ENCODE data around the gene LEFTY1. TPM values are rescaled to one million over a fixed set of nuclear protein-coding genes. Genes with fewer than 3 reads are reported as not detected.
"Not testable (repeated sequence)": the region's sequence is repeated elsewhere in the genome, so short reads cannot be mapped to it uniquely, and the experiment has no call there.

LEFTY1 gene, protein sequence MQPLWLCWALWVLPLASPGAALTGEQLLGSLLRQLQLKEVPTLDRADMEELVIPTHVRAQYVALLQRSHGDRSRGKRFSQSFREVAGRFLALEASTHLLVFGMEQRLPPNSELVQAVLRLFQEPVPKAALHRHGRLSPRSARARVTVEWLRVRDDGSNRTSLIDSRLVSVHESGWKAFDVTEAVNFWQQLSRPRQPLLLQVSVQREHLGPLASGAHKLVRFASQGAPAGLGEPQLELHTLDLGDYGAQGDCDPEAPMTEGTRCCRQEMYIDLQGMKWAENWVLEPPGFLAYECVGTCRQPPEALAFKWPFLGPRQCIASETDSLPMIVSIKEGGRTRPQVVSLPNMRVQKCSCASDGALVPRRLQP
- total RNA-seq: 0.52 TPM

DNA sequence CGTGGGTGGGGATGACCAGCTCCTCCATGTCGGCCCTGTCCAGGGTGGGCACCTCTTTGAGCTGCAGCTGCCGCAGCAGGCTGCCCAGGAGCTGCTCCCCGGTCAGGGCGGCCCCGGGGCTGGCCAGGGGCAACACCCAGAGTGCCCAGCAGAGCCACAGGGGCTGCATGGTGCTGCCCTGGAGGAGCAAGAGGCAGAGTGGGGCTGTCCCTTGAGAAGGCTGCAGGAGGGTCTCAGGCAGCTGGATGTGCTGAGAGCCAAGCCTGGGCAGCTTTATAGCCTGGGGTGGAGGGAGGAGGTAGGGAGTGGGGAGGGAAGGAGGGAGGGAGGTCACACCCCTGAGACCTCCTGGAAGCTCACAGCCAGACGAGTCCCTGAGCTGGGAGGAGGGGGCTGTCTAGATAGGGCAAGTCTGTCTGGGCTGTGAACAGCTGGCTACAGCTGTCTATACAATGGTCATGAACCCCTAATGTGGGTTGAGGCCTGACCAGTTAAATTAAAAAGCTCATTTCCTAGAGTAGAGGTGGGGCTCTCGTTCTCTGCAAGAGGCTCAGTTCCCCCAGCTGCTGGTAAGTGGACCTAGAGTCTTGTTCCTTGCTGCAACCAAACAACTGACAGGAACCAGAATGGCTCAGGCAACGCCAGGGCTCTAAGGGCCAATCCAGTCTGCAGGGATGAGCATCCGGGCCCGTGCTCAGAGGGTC is at the start of gene LEFTY1:
Gene LEFTY1, minus strand, starts transcription at position 249 of the 704 bp plus-strand sequence. Its CDS starts 80 bp downstream, at position 169.
- H3K36me3 ChIP-seq (ENCODE audit: control insufficient read depth in 3 of 3, insufficient read depth in 3 of 3, low read length in 3 of 3): no peaks in the 10 kb centered on the region
- no peak within 1 kb of the TSS for H3K9ac ChIP-seq (ENCODE audit: low read depth in 1 of 3, low read length in 3 of 3)
- H3K9me3 ChIP-seq (ENCODE audit: control insufficient read depth in 3 of 3, low read length in 3 of 3): no peaks in the 10 kb centered on the region
- no peaks in the 10 kb centered on the region for H3K4me1 ChIP-seq (ENCODE audit: control insufficient read depth in 3 of 3, insufficient read depth in 3 of 3, low read length in 3 of 3)
- H3K27me3 ChIP-seq (ENCODE audit: control insufficient read depth in 3 of 3, insufficient read depth in 3 of 3, low read length in 3 of 3): peaks cover 0 to 4% (median 3%) of the 10 kb centered on the region in 3 donors
- H3K4me3 ChIP-seq (ENCODE audit: low read length in 3 of 3): no peak within 1 kb of the TSS
- H3K27ac ChIP-seq (ENCODE audit: low read depth, low read length): no peak within 1 kb of the TSS

DNA sequence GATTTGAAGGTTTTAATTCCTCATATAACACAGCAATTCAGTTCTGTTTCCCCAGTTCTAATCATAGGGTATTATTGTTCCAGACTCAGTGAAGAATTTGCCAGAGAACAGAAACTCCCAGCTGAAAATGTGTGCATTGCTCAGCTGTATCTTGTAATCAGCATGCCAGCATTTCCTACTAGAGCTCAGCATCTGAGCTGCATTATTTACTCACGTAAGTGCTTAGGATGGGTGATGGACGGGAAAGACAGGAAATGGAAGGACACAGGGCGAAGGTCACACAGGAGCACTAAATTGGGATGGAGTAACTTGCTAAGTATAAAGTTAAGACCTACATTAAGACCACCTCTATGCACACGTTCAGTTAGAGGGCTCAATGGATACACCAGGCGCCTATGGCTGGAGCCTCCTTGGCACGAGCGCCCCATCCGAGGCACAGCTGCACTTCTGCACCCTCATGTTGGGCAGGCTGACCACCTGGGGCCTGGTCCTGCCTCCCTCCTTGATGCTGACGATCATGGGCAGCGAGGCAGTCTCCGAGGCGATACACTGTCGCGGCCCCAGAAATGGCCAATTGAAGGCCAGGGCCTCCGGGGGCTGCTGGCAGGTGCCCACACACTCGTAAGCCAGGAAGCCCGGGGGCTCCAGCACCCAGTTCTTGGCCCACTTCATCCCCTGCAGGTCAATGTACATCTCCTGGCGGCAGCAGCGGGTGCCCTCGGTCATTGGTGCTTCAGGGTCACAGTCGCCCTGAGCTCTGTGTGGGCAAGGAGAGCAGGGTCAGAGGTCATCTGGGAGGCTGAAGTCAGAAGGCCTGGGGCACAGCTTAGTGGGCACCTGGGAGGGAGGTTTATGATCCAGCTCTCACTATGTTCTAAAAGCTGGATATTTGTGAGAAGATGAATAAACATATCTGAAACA is 48.4 kb upstream of the LEFTY1 start:
- H3K36me3 ChIP-seq (ENCODE audit: control insufficient read depth in 3 of 3, insufficient read depth in 3 of 3, low read length in 3 of 3): no peaks in the 10 kb centered on the region
- H3K27me3 ChIP-seq (ENCODE audit: control insufficient read depth in 3 of 3, insufficient read depth in 3 of 3, low read length in 3 of 3): peaks cover 0 to 5% (median 2%) of the 10 kb centered on the region in 3 donors
- H3K4me3 ChIP-seq (ENCODE audit: low read length in 3 of 3): no peak overlapping the region
- no peaks in the 10 kb centered on the region for H3K9me3 ChIP-seq (ENCODE audit: control insufficient read depth in 3 of 3, low read length in 3 of 3)
- H3K4me1 ChIP-seq (ENCODE audit: control insufficient read depth in 3 of 3, insufficient read depth in 3 of 3, low read length in 3 of 3): peaks cover 5 to 15% (median 14%) of the 10 kb centered on the region in 3 donors
- H3K9ac ChIP-seq (ENCODE audit: low read depth in 1 of 3, low read length in 3 of 3): no peak overlapping the region
- no peak overlapping the region for H3K27ac ChIP-seq (ENCODE audit: low read depth, low read length)

DNA sequence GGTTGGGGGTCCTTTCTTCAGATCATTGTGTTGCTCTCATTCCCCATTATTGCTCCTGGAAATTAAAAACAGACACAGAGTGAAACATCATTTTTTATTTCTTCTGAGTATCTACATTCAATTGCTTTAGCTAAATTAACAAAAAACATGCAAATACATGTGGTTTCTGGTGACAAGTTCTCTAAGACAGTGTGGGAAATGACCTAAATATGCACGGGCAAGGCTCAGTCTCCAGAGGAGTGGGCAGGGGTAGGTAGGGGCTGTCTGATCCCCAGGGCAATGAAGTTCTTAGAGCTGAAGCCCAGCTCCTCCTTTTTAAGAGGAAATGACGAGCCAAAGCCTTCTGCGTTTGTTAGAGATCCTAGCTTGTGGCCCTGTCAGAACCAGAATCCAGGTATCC is 47.6 kb upstream of the LEFTY1 start:
- Histone ChIP-seq H3K27ac (ENCODE audit: low read depth, low read length) (no peak overlapping the region), H3K36me3 (ENCODE audit: control insufficient read depth in 3 of 3, insufficient read depth in 3 of 3, low read length in 3 of 3) (no peaks in the 10 kb centered on the region), H3K27me3 (ENCODE audit: control insufficient read depth in 3 of 3, insufficient read depth in 3 of 3, low read length in 3 of 3) (peaks cover 0 to 5% (median 2%) of the 10 kb centered on the region in 3 donors), H3K9ac (ENCODE audit: low read depth in 1 of 3, low read length in 3 of 3) (no peak overlapping the region), H3K4me3 (ENCODE audit: low read length in 3 of 3) (no peak overlapping the region), H3K4me1 (ENCODE audit: control insufficient read depth in 3 of 3, insufficient read depth in 3 of 3, low read length in 3 of 3) (peaks cover under 1 to 10% (median 9%) of the 10 kb centered on the region in 3 donors), H3K9me3 (ENCODE audit: control insufficient read depth in 3 of 3, low read length in 3 of 3) (no peaks in the 10 kb centered on the region)

DNA sequence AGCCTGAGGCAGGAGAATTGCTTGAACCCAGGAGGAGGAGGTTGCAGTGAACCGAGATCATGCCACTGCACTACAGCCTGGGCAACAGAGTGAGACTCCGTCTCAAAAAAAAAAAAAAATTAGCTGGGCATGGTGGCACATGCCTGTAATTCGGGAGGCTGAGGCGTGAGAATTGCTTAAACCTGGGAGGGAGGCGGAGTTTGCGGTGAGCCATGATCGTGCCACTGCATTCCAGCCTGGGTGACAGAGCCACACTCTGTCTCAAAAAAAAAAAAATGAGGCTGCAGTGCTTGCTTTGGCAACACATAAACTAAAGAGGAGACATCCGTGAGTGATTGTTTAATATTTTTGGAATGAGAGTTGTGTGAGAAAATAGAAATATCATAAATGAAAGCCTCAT is 47.1 kb upstream of the LEFTY1 start:
- H3K9me3 ChIP-seq (ENCODE audit: control insufficient read depth in 3 of 3, low read length in 3 of 3); H3K27me3 ChIP-seq (ENCODE audit: control insufficient read depth in 3 of 3, insufficient read depth in 3 of 3, low read length in 3 of 3); H3K4me3 ChIP-seq (ENCODE audit: low read length in 3 of 3); H3K36me3 ChIP-seq (ENCODE audit: control insufficient read depth in 3 of 3, insufficient read depth in 3 of 3, low read length in 3 of 3); H3K27ac ChIP-seq (ENCODE audit: low read depth, low read length); H3K9ac ChIP-seq (ENCODE audit: low read depth in 1 of 3, low read length in 3 of 3); H3K4me1 ChIP-seq (ENCODE audit: control insufficient read depth in 3 of 3, insufficient read depth in 3 of 3, low read length in 3 of 3): not testable (repeated sequence)

DNA sequence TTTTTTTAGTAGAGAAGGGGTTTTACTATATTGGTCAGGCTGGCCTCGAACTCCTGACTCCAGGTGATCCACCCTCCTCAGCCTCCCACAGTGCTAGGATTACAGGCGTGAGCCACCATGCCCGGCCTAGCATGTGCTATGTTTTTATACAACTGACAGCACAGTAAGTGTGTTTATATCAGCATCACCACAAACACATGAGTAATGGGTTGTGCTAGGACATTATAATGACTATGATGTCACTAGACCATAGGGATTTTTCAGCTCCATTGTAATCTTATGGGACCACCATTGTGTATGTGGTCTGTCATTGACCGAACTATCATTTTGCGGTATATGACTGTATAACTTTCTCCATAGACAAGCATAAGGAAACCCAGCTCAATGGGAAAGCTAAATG is 45.8 kb upstream of the LEFTY1 start:
- no peaks in the 10 kb centered on the region for H3K27me3 ChIP-seq (ENCODE audit: control insufficient read depth in 3 of 3, insufficient read depth in 3 of 3, low read length in 3 of 3)
- no peak overlapping the region for H3K9ac ChIP-seq (ENCODE audit: low read depth in 1 of 3, low read length in 3 of 3)
- no peak overlapping the region for H3K4me3 ChIP-seq (ENCODE audit: low read length in 3 of 3)
- no peak overlapping the region for H3K27ac ChIP-seq (ENCODE audit: low read depth, low read length)
- H3K9me3 ChIP-seq (ENCODE audit: control insufficient read depth in 3 of 3, low read length in 3 of 3): no peaks in the 10 kb centered on the region
- no peaks in the 10 kb centered on the region for H3K36me3 ChIP-seq (ENCODE audit: control insufficient read depth in 3 of 3, insufficient read depth in 3 of 3, low read length in 3 of 3)
- no peaks in the 10 kb centered on the region for H3K4me1 ChIP-seq (ENCODE audit: control insufficient read depth in 3 of 3, insufficient read depth in 3 of 3, low read length in 3 of 3)

DNA sequence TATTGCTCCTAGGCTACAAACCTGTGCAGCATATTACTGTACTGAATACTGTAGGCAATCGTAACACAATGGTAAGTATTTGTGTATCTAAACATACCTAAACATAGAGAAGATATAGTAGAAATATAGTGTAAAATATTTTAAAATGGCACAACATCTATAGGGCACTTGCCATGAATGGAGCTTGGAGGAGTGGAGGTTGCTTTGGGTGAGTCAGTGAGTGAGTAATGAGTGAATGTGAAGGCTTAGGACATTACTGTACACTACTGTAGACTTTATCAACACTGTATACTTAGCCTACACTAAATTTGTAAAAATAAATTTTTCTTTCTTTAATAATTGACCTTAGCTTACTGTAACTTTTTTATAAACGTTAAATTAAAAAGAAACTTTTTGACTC is 44.1 kb upstream of the LEFTY1 start:
- H3K27me3 ChIP-seq (ENCODE audit: control insufficient read depth in 3 of 3, insufficient read depth in 3 of 3, low read length in 3 of 3): no peaks in the 10 kb centered on the region
- H3K4me3 ChIP-seq (ENCODE audit: low read length in 3 of 3): no peak overlapping the region
- no peaks in the 10 kb centered on the region for H3K4me1 ChIP-seq (ENCODE audit: control insufficient read depth in 3 of 3, insufficient read depth in 3 of 3, low read length in 3 of 3)
- H3K9me3 ChIP-seq (ENCODE audit: control insufficient read depth in 3 of 3, low read length in 3 of 3): no peaks in the 10 kb centered on the region
- no peak overlapping the region for H3K9ac ChIP-seq (ENCODE audit: low read depth in 1 of 3, low read length in 3 of 3)
- no peak overlapping the region for H3K27ac ChIP-seq (ENCODE audit: low read depth, low read length)
- H3K36me3 ChIP-seq (ENCODE audit: control insufficient read depth in 3 of 3, insufficient read depth in 3 of 3, low read length in 3 of 3): no peaks in the 10 kb centered on the region

DNA sequence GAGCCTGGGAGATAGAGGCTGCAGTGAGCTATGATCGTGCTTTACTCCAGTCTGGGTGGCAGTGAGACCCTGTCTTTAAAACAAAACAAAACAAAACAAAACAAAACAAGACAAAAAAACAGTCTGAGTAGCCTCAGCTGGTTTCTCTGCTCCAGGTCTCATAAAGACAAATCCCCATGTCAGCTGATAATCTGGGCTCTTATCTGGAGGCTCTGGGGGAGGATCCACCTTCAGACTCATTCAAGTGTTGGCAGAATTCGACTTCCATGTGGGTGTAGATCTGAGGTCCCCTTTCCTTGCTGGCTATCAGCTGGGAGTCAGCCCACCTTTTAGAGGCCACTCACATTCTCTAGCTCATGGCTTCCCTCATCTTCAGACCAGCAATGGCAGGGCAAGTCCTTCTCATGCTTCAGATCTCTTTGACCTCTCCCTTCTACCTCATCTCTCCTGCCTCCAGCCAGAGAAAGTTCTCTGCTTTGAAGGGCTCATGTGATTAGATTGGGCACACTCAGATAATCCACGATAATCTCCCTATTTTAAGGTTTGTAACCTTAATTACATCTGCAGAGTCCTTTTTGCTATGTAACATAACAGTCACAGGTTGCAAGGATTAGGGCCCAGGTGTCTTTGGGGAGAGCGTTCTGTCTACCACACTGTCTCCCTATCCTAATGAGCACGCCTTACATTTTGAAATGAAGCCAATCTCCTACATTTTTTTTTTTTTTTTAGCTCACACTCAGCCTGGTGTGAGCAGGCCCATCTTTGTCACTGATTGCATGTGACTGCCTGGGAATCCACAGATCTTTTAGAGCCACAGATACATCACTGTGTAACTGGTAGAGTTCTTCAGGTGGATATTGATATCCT is 42.6 kb upstream of the LEFTY1 start:
- Histone ChIP-seq H3K4me3 (ENCODE audit: low read length in 3 of 3) (no peak overlapping the region), H3K27me3 (ENCODE audit: control insufficient read depth in 3 of 3, insufficient read depth in 3 of 3, low read length in 3 of 3) (no peaks in the 10 kb centered on the region), H3K36me3 (ENCODE audit: control insufficient read depth in 3 of 3, insufficient read depth in 3 of 3, low read length in 3 of 3) (no peaks in the 10 kb centered on the region), H3K9me3 (ENCODE audit: control insufficient read depth in 3 of 3, low read length in 3 of 3) (no peaks in the 10 kb centered on the region), H3K9ac (ENCODE audit: low read depth in 1 of 3, low read length in 3 of 3) (no peak overlapping the region), H3K27ac (ENCODE audit: low read depth, low read length) (no peak overlapping the region), H3K4me1 (ENCODE audit: control insufficient read depth in 3 of 3, insufficient read depth in 3 of 3, low read length in 3 of 3) (no peaks in the 10 kb centered on the region)

DNA sequence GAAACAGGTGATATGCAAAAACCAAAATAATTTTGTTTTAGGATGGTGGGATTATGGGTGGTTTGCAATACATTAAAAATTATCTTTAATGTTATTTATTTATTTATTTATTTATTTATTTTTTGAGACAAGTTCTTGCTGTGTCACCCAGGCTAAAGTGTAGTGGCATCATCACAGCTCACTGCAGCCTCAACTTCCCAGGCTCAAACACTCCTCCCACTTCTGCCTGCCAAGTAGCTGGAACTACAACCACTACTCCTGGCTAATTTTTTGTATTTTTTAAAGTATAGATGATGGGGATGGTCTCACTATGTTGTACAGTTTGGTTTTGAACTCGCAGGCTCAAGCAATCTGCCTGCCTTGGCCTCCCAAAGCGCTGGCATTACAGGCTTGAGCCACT is 41.6 kb upstream of the LEFTY1 start:
- Histone ChIP-seq H3K27me3 (ENCODE audit: control insufficient read depth in 3 of 3, insufficient read depth in 3 of 3, low read length in 3 of 3) (no peaks in the 10 kb centered on the region), H3K27ac (ENCODE audit: low read depth, low read length) (no peak overlapping the region), H3K4me3 (ENCODE audit: low read length in 3 of 3) (no peak overlapping the region), H3K9ac (ENCODE audit: low read depth in 1 of 3, low read length in 3 of 3) (no peak overlapping the region), H3K36me3 (ENCODE audit: control insufficient read depth in 3 of 3, insufficient read depth in 3 of 3, low read length in 3 of 3) (no peaks in the 10 kb centered on the region), H3K9me3 (ENCODE audit: control insufficient read depth in 3 of 3, low read length in 3 of 3) (no peaks in the 10 kb centered on the region), H3K4me1 (ENCODE audit: control insufficient read depth in 3 of 3, insufficient read depth in 3 of 3, low read length in 3 of 3) (no peaks in the 10 kb centered on the region)

DNA sequence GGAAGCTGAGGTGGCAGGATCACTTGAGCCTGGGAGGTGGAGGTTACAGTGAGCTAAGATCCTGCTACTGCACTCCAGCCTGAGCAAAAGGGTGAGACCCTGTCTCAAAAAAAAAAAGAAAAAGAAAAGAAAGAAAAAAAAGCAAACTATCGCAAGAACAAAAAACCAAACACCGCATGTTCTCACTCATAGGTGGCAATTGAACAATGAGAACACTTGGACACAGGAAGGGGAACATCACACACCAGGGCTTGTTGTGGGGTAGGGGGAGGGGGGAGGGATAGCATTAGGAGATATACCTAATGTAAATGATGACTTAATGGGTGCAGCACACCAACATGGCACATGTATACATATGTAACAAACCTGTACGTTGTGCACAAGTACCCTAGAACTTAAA is 40.5 kb upstream of the LEFTY1 start:
- H3K27me3 ChIP-seq (ENCODE audit: control insufficient read depth in 3 of 3, insufficient read depth in 3 of 3, low read length in 3 of 3); H3K9me3 ChIP-seq (ENCODE audit: control insufficient read depth in 3 of 3, low read length in 3 of 3); H3K36me3 ChIP-seq (ENCODE audit: control insufficient read depth in 3 of 3, insufficient read depth in 3 of 3, low read length in 3 of 3); H3K4me3 ChIP-seq (ENCODE audit: low read length in 3 of 3); H3K27ac ChIP-seq (ENCODE audit: low read depth, low read length); H3K4me1 ChIP-seq (ENCODE audit: control insufficient read depth in 3 of 3, insufficient read depth in 3 of 3, low read length in 3 of 3); H3K9ac ChIP-seq (ENCODE audit: low read depth in 1 of 3, low read length in 3 of 3): not testable (repeated sequence)
